HEK293T (cell line): Measurements from ENCODE around the gene NR3C2.
A peak's percentile ranks its signal among the peaks of the same experiment; 100 is the strongest.

Experiments used
- CTCF ChIA-PET: fragments of 350-600 bp; formaldehyde crosslinking; extraction: SDS; loops from one replicate; lab custom pipeline; 2021; ENCODE audit warnings: antibody characterized with exemption, inconsistent platforms; lab: Yijun Ruan, JAX
- POLR2A ChIA-PET: fragments of 350-600 bp; formaldehyde crosslinking; extraction: SDS; loops from one replicate; lab custom pipeline; 2020; ENCODE audit warnings: antibody characterized with exemption, inconsistent platforms; lab: Yijun Ruan, JAX
- DNase-seq: peaks from one replicate; pipeline ENCODE4 v3.0.0; 2012; ENCODE audit warnings: mixed read lengths; ENCODE audit errors: extremely low spot score
- ARNT ChIP-seq: fragments of 450-650 bp; IDR thresholded peaks from 2 replicates; pipeline ENCODE4 v1.6.1; 2017; ENCODE audit warnings: mild to moderate bottlenecking
- BHLHE40 ChIP-seq: fragments of 450-650 bp; IDR thresholded peaks from 2 replicates; pipeline ENCODE4 v1.6.1; 2016; ENCODE audit warnings: mild to moderate bottlenecking, moderate library complexity, borderline replicate concordance
- CTBP1 ChIP-seq: fragments of 450-650 bp; IDR thresholded peaks from 2 replicates; pipeline ENCODE4 v1.6.1; 2016; ENCODE audit warnings: borderline replicate concordance
- ELF4 ChIP-seq: fragments of 450-650 bp; IDR thresholded peaks from 2 replicates; pipeline ENCODE4 v1.6.1; 2017; ENCODE audit warnings: antibody characterized with exemption
- FOXA1 ChIP-seq: fragments of 450-650 bp; IDR thresholded peaks from 2 replicates; pipeline ENCODE4 v1.6.1; 2016; ENCODE audit warnings: mild to moderate bottlenecking
- FOXK2 ChIP-seq: fragments of 450-650 bp; IDR thresholded peaks from 2 replicates; pipeline ENCODE4 v1.6.1; 2016; ENCODE audit warnings: mild to moderate bottlenecking
- FOXM1 ChIP-seq: fragments of 450-650 bp; IDR thresholded peaks from 2 replicates; pipeline ENCODE4 v1.6.1; 2017; ENCODE audit warnings: mild to moderate bottlenecking, borderline replicate concordance
- L3MBTL2 ChIP-seq: fragments of 450-650 bp; conservative IDR thresholded peaks from 2 replicates; pipeline ENCODE4 v1.6.1; 2016; ENCODE audit warnings: mild to moderate bottlenecking
- LEF1 ChIP-seq: fragments of 450-650 bp; IDR thresholded peaks from 2 replicates; pipeline ENCODE4 v1.6.1; 2017; ENCODE audit warnings: mild to moderate bottlenecking, borderline replicate concordance
- NFRKB ChIP-seq: fragments of 450-650 bp; IDR thresholded peaks from 2 replicates; pipeline ENCODE4 v1.6.1; 2016; ENCODE audit warnings: mild to moderate bottlenecking, moderate library complexity
- PKNOX1 ChIP-seq: fragments of 450-650 bp; IDR thresholded peaks from 2 replicates; pipeline ENCODE4 v1.6.1; 2016
- SUZ12 ChIP-seq: fragments of 450-650 bp; IDR thresholded peaks from 2 replicates; pipeline ENCODE4 v1.6.1; 2016; ENCODE audit warnings: mild to moderate bottlenecking
- TARDBP ChIP-seq: fragments of 450-650 bp; IDR thresholded peaks from 2 replicates; pipeline ENCODE4 v1.6.1; 2016
- ZNF384 ChIP-seq: fragments of 450-650 bp; IDR thresholded peaks from 2 replicates; pipeline ENCODE4 v1.6.1; 2016

NR3C2 gene

GRCh38 chr4:148170408-148171365 is 271.5 kb downstream of the NR3C2 start:
- DNase-seq: no peak
- ChIA-PET CTCF (interaction anchor here (1.2 kb wide), 1 partner anchor 30 kb away, joined by 3 read pairs; no protein-coding TSS in a partner anchor), POLR2A (no interaction called here)
- no peak for TF ChIP-seq TARDBP
- TF ChIP-seq CTBP1: no peak
- no peak for TF ChIP-seq FOXM1
- peak; percentile 23; the same call in 1 of the 2 replicates for TF ChIP-seq PKNOX1
- no peak for TF ChIP-seq FOXK2

- ChIA-PET CTCF (no interaction called here), POLR2A (no interaction called here)
- TF ChIP-seq LEF1 (no peak), SUZ12 (no peak)
- no peak for DNase-seq
Observed at GRCh38 chr4:148166132-148166591, 276.1 kb downstream of the NR3C2 start.

GRCh38 chr4:148164557-148164956 is 277.7 kb downstream of the NR3C2 start:
- CTCF ChIA-PET: interaction anchor here (0.7 kb wide), 1 partner anchor 55 kb away, joined by 3 read pairs; no protein-coding TSS in a partner anchor
- POLR2A ChIA-PET: no interaction called here

GRCh38 chr4:148162991-148163390 is 279.2 kb downstream of the NR3C2 start:
- POLR2A ChIA-PET: no interaction called here
- TF ChIP-seq TARDBP (no peak), ARNT (no peak)
- CTCF ChIA-PET: no interaction called here
- no peak for DNase-seq

More at GRCh38 chr4:148164557-148164956, 277.7 kb downstream of the NR3C2 start:
- TF ChIP-seq FOXM1 (no peak), PKNOX1 (peak; percentile 91)
- DNase-seq: no peak

- ChIA-PET POLR2A (no interaction called here), CTCF (no interaction called here)
- DNase-seq: no peak
- TF ChIP-seq CTBP1 (no peak), TARDBP (no peak), FOXM1 (no peak)
Observed at GRCh38 chr4:148162519-148162918, 279.7 kb downstream of the NR3C2 start.

GRCh38 chr4:148161601-148162000 is 280.6 kb downstream of the NR3C2 start:
- CTCF ChIA-PET: no interaction called here
- no peak for TF ChIP-seq L3MBTL2
- TF ChIP-seq NFRKB: no peak

GRCh38 chr4:148159793-148160192 is 282.4 kb downstream of the NR3C2 start:
- ChIA-PET CTCF (interaction anchor here (0.6 kb wide), 1 partner anchor 25 kb away, joined by 3 read pairs; no protein-coding TSS in a partner anchor), POLR2A (no interaction called here)
- no peak for DNase-seq
- TF ChIP-seq NFRKB (no peak), ZNF384 (no peak), CTBP1 (no peak), FOXM1 (no peak), PKNOX1 (no peak), L3MBTL2 (no peak), BHLHE40 (no peak), SUZ12 (no peak), FOXA1 (no peak), ARNT (no peak), FOXK2 (no peak), LEF1 (no peak), ELF4 (no peak)

More at GRCh38 chr4:148161601-148162000, 280.6 kb downstream of the NR3C2 start:
- POLR2A ChIA-PET: no interaction called here
- no peak for DNase-seq

GRCh38 chr4:148154769-148155168 is 287.4 kb downstream of the NR3C2 start:
- CTCF ChIA-PET: interaction anchor here (1.0 kb wide), 1 partner anchor 13 kb away, joined by 3 read pairs; no protein-coding TSS in a partner anchor
- POLR2A ChIA-PET: no interaction called here
- TF ChIP-seq FOXA1 (no peak), ZNF384 (no peak), L3MBTL2 (no peak), LEF1 (no peak)
- no peak for DNase-seq
